ENCODE data around the gene STK36.

STK36 gene

GRCh38 chr2:218745559-218746469 is 73.9 kb downstream of the STK36 start:
- in situ Hi-C loops (cut with HindIII; ENCODE audit: low sequenced_read_pairs), result no loop called here

- in situ Hi-C loops (cut with HindIII; ENCODE audit: low sequenced_read_pairs), result no loop called here
Observed at GRCh38 chr2:218746470-218746795, 74.5 kb downstream of the STK36 start.

GRCh38 chr2:218746960-218747359 is 75.1 kb downstream of the STK36 start:
- in situ Hi-C loops (cut with HindIII; ENCODE audit: low sequenced_read_pairs), result no loop called here

GRCh38 chr2:218748741-218749441 is 77.0 kb downstream of the STK36 start:
- in situ Hi-C loops (cut with HindIII; ENCODE audit: low sequenced_read_pairs), result no loop called here

All from DLD1 (cell line).